GM23338 (cell line): ENCODE measurements around the gene STARD3. TPM values are rescaled to one million over a fixed set of nuclear protein-coding genes. Genes with fewer than 3 reads are reported as not detected.

Experiments used
- ATAC-seq: fragments of 200-7000 bp; cut with Tn5 transposase; 3 replicates; pipeline ENCODE4 v1.9.1; 2020
- DNase-seq: peaks from one replicate; pipeline ENCODE4 v3.0.0-alpha.2; 2015; ENCODE audit warnings: low spot score
- H2AFZ ChIP-seq: fragments of 200-600 bp; sonication (generic); 2 replicates; pipeline ENCODE4 v1.8.0; 2016; ENCODE audit warnings: antibody characterized with exemption, mild to moderate bottlenecking, moderate library complexity
- H3F3A ChIP-seq: fragments of 200-600 bp; sonication (generic); replicated peaks from 2 replicates; pipeline ENCODE4 v1.8.0; 2017; ENCODE audit warnings: antibody characterized with exemption, mixed run types, low read depth
- H3K27ac ChIP-seq: fragments of 200-600 bp; sonication (generic); 2 replicates; pipeline ENCODE4 v1.6.1; 2016; ENCODE audit warnings: low read depth
- H3K27me3 ChIP-seq: fragments of 200-600 bp; sonication (generic); 2 replicates; pipeline ENCODE4 v1.8.0; 2016; ENCODE audit warnings: mild to moderate bottlenecking, mixed run types, moderate library complexity; ENCODE audit not compliant: insufficient read depth
- H3K36me3 ChIP-seq: fragments of 200-600 bp; sonication (generic); 2 replicates; pipeline ENCODE4 v1.8.0; 2016; ENCODE audit warnings: mild to moderate bottlenecking; ENCODE audit not compliant: insufficient read depth
- H3K4me1 ChIP-seq: fragments of 200-600 bp; sonication (generic); 2 replicates; pipeline ENCODE4 v1.8.0; 2016; ENCODE audit warnings: mild to moderate bottlenecking, moderate library complexity; ENCODE audit not compliant: insufficient read depth
- H3K4me2 ChIP-seq: fragments of 200-600 bp; sonication (generic); 2 replicates; pipeline ENCODE4 v1.7.1; 2017; ENCODE audit warnings: mixed run types
- H3K4me3 ChIP-seq: fragments of 200-600 bp; sonication (generic); 2 replicates; pipeline ENCODE4 v1.6.1; 2016; ENCODE audit warnings: mixed run types
- H3K79me2 ChIP-seq: fragments of 200-600 bp; sonication (generic); replicated peaks from 2 replicates; pipeline ENCODE4 v1.8.0; 2017; ENCODE audit warnings: mild to moderate bottlenecking; ENCODE audit not compliant: insufficient read depth
- H3K9me2 ChIP-seq: fragments of 200-600 bp; sonication (generic); 2 replicates; pipeline ENCODE4 v1.8.0; 2017; ENCODE audit not compliant: insufficient read depth
- H4K20me1 ChIP-seq: fragments of 200-600 bp; sonication (generic); replicated peaks from 2 replicates; pipeline ENCODE4 v1.8.0; 2017; ENCODE audit warnings: mild to moderate bottlenecking; ENCODE audit not compliant: insufficient read depth
- H3K27ac Mint-ChIP-seq: 2 replicates; pipeline ENCODE4 v1.8.0; 2020; ENCODE audit warnings: inconsistent platforms, mild to moderate bottlenecking, moderate library complexity, mixed read lengths
- H3K27me3 Mint-ChIP-seq: 3 replicates; pipeline ENCODE4 v1.8.0; 2022; ENCODE audit warnings: low read depth, mild to moderate bottlenecking, moderate library complexity, mixed read lengths, inconsistent platforms; ENCODE audit not compliant: insufficient read depth, poor library complexity
- H3K36me3 Mint-ChIP-seq: 3 replicates; pipeline ENCODE4 v1.8.0; 2021; ENCODE audit warnings: low read depth, mild to moderate bottlenecking, inconsistent platforms, moderate library complexity, mixed read lengths
- H3K4me1 Mint-ChIP-seq: 3 replicates; pipeline ENCODE4 v1.8.0; 2020; ENCODE audit warnings: mild to moderate bottlenecking, inconsistent platforms, mixed read lengths
- H3K4me3 Mint-ChIP-seq: 3 replicates; pipeline ENCODE4 v1.8.0; 2021; ENCODE audit warnings: moderate library complexity, mild to moderate bottlenecking, inconsistent platforms, mixed read lengths
- H3K9me3 Mint-ChIP-seq: 3 replicates; pipeline ENCODE4 v1.8.0; 2020; ENCODE audit warnings: moderate library complexity, mild to moderate bottlenecking, inconsistent platforms, mixed read lengths
- ETS1 ChIP-seq: IDR thresholded peaks from 2 replicates; pipeline ENCODE4 v1.6.1; 2016; ENCODE audit warnings: antibody characterized with exemption
- NANOG ChIP-seq: IDR thresholded peaks from 2 replicates; pipeline ENCODE4 v1.6.1; 2016; ENCODE audit warnings: antibody characterized with exemption, borderline replicate concordance
- POLR2AphosphoS5 ChIP-seq: IDR thresholded peaks from 2 replicates; pipeline ENCODE4 v1.6.1; 2016; ENCODE audit warnings: antibody characterized with exemption, low read depth
- ZNF114 ChIP-seq: fragments of 250-450 bp; sonication (Bioruptor Pico); IDR thresholded peaks from 2 replicates; pipeline ENCODE4 v1.5.0; 2020; ENCODE audit warnings: mild to moderate bottlenecking, moderate library complexity
- ZNF331 ChIP-seq: fragments of 250-450 bp; sonication (Bioruptor Pico); IDR thresholded peaks from 2 replicates; pipeline ENCODE4 v1.5.0; 2020; ENCODE audit warnings: low read depth, mild to moderate bottlenecking, moderate library complexity
- polyA plus RNA-seq: library from polyadenylated mRNA; unstranded; fragments of >200 nt; fragmentation: Nextera tagmentation; extraction: Ambion mirVana; gene quantifications from 2 replicates; pipeline ENCODE4 v1.2.1, GENCODE V29; 2016
- total RNA-seq: library from RNA; depleted of rRNA; stranded (reverse); fragments of >200 nt; shearing (Covaris generic); gene quantifications from 2 replicates; pipeline ENCODE4 v1.2.3, GENCODE V29; 2014
- TF ChIP-seq, protein P1 (sequence below), 2 experiments: fragments of 200-600 bp in 1 of 2; sonication (generic) in 1 of 2; conservative IDR thresholded peaks; 2 replicates each; pipeline versions ENCODE4 v1.5.1 to v1.6.1; 2016 to 2017; ENCODE audit warnings: antibody characterized with exemption in 2 of 2, low read depth in 2 of 2, mild to moderate bottlenecking in 2 of 2, moderate library complexity in 1 of 2
- TF ChIP-seq, protein P2 (sequence below): fragments of 250-450 bp; sonication (Bioruptor Pico); IDR thresholded peaks from 2 replicates; pipeline ENCODE4 v1.5.0; 2020; ENCODE audit warnings: mild to moderate bottlenecking, moderate library complexity

The STARD3 gene
- total and polyA plus RNA-seq, 2 experiments from 2014 or later = 26.4 to 53.3 TPM

DNA sequence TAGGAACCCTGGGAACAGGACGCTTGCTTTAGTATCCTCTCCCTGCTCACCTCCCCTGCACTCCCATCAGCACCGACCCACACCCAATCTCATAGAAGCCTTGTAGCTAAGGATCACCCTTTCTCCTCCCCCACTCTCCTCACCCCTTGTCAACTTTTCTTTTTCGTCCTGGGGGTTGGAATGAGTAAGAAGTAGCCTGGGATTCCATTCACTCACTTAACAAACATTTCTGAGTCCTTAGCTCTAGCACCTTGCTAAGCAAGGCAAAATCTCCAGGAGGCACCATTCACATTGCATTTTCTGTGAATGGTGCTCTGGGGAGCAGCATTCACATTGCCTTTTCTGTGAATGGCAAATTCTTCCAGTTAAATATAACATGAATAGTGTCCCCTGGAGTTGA, 52.0 kb downstream of the STARD3 start:
- H3K36me3 ChIP-seq = no peaks in the 10 kb centered on the region
- Mint-ChIP-seq H3K27ac (peak overlapping the region; percentile 95), H3K27me3 (peaks cover 15% of the 10 kb centered on the region), H3K4me1 (peaks cover 35% of the 10 kb centered on the region), H3K9me3 (no peaks in the 10 kb centered on the region; the same call in 2 of the 3 replicates), H3K4me3 (peak overlapping the region; percentile 87), H3K36me3 (peaks cover 16% of the 10 kb centered on the region)
- H3K27ac ChIP-seq = peak overlapping the region; percentile 99
- no peak for TF ChIP-seq ETS1
- TF ChIP-seq, protein P1, sequence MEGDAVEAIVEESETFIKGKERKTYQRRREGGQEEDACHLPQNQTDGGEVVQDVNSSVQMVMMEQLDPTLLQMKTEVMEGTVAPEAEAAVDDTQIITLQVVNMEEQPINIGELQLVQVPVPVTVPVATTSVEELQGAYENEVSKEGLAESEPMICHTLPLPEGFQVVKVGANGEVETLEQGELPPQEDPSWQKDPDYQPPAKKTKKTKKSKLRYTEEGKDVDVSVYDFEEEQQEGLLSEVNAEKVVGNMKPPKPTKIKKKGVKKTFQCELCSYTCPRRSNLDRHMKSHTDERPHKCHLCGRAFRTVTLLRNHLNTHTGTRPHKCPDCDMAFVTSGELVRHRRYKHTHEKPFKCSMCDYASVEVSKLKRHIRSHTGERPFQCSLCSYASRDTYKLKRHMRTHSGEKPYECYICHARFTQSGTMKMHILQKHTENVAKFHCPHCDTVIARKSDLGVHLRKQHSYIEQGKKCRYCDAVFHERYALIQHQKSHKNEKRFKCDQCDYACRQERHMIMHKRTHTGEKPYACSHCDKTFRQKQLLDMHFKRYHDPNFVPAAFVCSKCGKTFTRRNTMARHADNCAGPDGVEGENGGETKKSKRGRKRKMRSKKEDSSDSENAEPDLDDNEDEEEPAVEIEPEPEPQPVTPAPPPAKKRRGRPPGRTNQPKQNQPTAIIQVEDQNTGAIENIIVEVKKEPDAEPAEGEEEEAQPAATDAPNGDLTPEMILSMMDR (conservative IDR thresholded peaks at IDR 0.05; ENCODE audit: low read depth in 2 of 2) = peak in 1 of 2 experiments; percentile 48; a peak in 2 of 4 replicates
- peak; percentile 74 for TF ChIP-seq NANOG
- TF ChIP-seq ZNF331 (CRISPR knock-in tag) = no peak
- TF ChIP-seq, protein P2, sequence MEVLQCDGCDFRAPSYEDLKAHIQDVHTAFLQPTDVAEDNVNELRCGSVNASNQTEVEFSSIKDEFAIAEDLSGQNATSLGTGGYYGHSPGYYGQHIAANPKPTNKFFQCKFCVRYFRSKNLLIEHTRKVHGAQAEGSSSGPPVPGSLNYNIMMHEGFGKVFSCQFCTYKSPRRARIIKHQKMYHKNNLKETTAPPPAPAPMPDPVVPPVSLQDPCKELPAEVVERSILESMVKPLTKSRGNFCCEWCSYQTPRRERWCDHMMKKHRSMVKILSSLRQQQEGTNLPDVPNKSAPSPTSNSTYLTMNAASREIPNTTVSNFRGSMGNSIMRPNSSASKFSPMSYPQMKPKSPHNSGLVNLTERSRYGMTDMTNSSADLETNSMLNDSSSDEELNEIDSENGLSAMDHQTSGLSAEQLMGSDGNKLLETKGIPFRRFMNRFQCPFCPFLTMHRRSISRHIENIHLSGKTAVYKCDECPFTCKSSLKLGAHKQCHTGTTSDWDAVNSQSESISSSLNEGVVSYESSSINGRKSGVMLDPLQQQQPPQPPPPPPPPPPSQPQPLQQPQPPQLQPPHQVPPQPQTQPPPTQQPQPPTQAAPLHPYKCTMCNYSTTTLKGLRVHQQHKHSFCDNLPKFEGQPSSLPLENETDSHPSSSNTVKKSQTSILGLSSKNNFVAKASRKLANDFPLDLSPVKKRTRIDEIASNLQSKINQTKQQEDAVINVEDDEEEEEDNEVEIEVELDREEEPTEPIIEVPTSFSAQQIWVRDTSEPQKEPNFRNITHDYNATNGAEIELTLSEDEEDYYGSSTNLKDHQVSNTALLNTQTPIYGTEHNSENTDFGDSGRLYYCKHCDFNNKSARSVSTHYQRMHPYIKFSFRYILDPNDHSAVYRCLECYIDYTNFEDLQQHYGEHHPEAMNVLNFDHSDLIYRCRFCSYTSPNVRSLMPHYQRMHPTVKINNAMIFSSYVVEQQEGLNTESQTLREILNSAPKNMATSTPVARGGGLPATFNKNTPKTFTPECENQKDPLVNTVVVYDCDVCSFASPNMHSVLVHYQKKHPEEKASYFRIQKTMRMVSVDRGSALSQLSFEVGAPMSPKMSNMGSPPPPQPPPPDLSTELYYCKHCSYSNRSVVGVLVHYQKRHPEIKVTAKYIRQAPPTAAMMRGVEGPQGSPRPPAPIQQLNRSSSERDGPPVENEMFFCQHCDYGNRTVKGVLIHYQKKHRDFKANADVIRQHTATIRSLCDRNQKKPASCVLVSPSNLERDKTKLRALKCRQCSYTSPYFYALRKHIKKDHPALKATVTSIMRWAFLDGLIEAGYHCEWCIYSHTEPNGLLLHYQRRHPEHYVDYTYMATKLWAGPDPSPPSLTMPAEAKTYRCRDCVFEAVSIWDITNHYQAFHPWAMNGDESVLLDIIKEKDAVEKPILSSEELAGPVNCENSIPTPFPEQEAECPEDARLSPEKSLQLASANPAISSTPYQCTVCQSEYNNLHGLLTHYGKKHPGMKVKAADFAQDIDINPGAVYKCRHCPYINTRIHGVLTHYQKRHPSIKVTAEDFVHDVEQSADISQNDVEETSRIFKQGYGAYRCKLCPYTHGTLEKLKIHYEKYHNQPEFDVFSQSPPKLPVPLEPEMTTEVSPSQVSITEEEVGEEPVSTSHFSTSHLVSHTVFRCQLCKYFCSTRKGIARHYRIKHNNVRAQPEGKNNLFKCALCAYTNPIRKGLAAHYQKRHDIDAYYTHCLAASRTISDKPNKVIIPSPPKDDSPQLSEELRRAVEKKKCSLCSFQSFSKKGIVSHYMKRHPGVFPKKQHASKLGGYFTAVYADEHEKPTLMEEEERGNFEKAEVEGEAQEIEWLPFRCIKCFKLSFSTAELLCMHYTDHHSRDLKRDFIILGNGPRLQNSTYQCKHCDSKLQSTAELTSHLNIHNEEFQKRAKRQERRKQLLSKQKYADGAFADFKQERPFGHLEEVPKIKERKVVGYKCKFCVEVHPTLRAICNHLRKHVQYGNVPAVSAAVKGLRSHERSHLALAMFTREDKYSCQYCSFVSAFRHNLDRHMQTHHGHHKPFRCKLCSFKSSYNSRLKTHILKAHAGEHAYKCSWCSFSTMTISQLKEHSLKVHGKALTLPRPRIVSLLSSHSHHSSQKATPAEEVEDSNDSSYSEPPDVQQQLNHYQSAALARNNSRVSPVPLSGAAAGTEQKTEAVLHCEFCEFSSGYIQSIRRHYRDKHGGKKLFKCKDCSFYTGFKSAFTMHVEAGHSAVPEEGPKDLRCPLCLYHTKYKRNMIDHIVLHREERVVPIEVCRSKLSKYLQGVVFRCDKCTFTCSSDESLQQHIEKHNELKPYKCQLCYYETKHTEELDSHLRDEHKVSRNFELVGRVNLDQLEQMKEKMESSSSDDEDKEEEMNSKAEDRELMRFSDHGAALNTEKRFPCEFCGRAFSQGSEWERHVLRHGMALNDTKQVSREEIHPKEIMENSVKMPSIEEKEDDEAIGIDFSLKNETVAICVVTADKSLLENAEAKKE (CRISPR knock-in tag) = peak; percentile 71
- no peak for TF ChIP-seq ZNF114 (CRISPR knock-in tag)
- peak; percentile 41 for TF ChIP-seq POLR2AphosphoS5
- H2AFZ ChIP-seq = no peak overlapping the region
- ATAC-seq = peak; percentile 73
- no peaks in the 10 kb centered on the region; the same call in 1 of the 2 replicates for H3K9me2 ChIP-seq
- no peaks in the 10 kb centered on the region for H3K27me3 ChIP-seq
- H3K4me2 ChIP-seq = peak overlapping the region; percentile 87
- peaks cover 30% of the 10 kb centered on the region for H3F3A ChIP-seq
- peaks cover 23% of the 10 kb centered on the region for H3K4me1 ChIP-seq
- H3K4me3 ChIP-seq = peak overlapping the region; percentile 74
- no peaks in the 10 kb centered on the region for H3K79me2 ChIP-seq
- no peaks in the 10 kb centered on the region for H4K20me1 ChIP-seq
- DNase-seq = peak; percentile 78
